Endothelial cell of umbilical vein (primary cell): ENCODE measurements around the gene SLC25A17. TPM values are rescaled to one million over a fixed set of nuclear protein-coding genes. Genes with fewer than 3 reads are reported as not detected.

Source experiments
- BruUV-seq: library from RNA; stranded (reverse); fragments of 400-500 nt; replicated peaks from 2 replicates; lab custom pipeline; 2021; lab: Mats Ljungman, UMichigan
- CTCF ChIA-PET: fragments of 300-600, 350-600 bp; sonication (Branson Sonifier 250); formaldehyde crosslinking; loops from one replicate; lab custom pipeline; 2021; ENCODE audit warnings: antibody characterized with exemption, inconsistent platforms; lab: Charles Lee
- POLR2A ChIA-PET: fragments of 300-600, 350-600 bp; sonication (Branson Sonifier 250); formaldehyde crosslinking; loops from one replicate; lab custom pipeline; 2021; ENCODE audit warnings: antibody characterized with exemption, inconsistent platforms; lab: Charles Lee
- DNase-seq: peaks from one replicate; pipeline ENCODE4 v3.0.0-alpha.2; 2011; ENCODE audit warnings: low read depth, low spot score
- FAIRE-seq: peaks from 2 replicates; lab custom pipeline; 2011; peaks lifted over from hg19 to GRCh38; lab: Jason Lieb, UNC
- H2AFZ ChIP-seq: 2 replicates; pipeline ENCODE4 v1.6.0; 2012; ENCODE audit warnings: low read depth, low read length, control low read depth, inconsistent platforms
- H3K27ac ChIP-seq: 2 replicates; pipeline ENCODE4 v1.5.1; 2011; ENCODE audit warnings: low read depth, mild to moderate bottlenecking, control low read depth, low read length, moderate library complexity; ENCODE audit not compliant: insufficient read depth
- H3K27me3 ChIP-seq, 2 experiments: 2 replicates each; pipeline versions ENCODE4 v1.6.0 to v1.6.1; 2011; ENCODE audit warnings: low read length in 2 of 2, mixed read lengths in 1 of 2; ENCODE audit not compliant: control insufficient read depth in 2 of 2, insufficient read depth in 2 of 2
- H3K36me3 ChIP-seq, 2 experiments: 2 replicates in 1 of 2; 3 replicates in 1 of 2; pipeline ENCODE4 v1.5.1; 2011; ENCODE audit warnings: low read length in 2 of 2, mild to moderate bottlenecking in 1 of 2, moderate library complexity in 1 of 2; ENCODE audit not compliant: control insufficient read depth in 2 of 2, insufficient read depth in 2 of 2; ENCODE audit errors: extremely low read depth in 1 of 2
- H3K4me1 ChIP-seq: 3 replicates; pipeline ENCODE4 v1.5.1; 2011; ENCODE audit warnings: mild to moderate bottlenecking, low read length; ENCODE audit not compliant: control insufficient read depth, insufficient read depth; ENCODE audit errors: extremely low read depth
- H3K4me2 ChIP-seq: 2 replicates; pipeline ENCODE4 v1.6.1; 2011; ENCODE audit warnings: low read length, control low read depth, mixed read lengths; ENCODE audit not compliant: insufficient read depth
- H3K4me3 ChIP-seq, 3 experiments: fragments of 200-600 bp in 1 of 3; sonication (generic), shearing (Covaris generic) in 1 of 3; replicated peaks in 1 of 3; 2 replicates each; pipeline ENCODE4 v1.5.1; 2011 to 2016; ENCODE audit warnings: control low read depth in 3 of 3, low read length in 3 of 3, mild to moderate bottlenecking in 2 of 3, inconsistent platforms in 1 of 3, low read depth in 1 of 3, moderate library complexity in 1 of 3; ENCODE audit not compliant: insufficient read depth in 1 of 3
- H3K79me2 ChIP-seq: 2 replicates; pipeline ENCODE4 v1.6.0; 2012; ENCODE audit warnings: low read length, inconsistent platforms; ENCODE audit not compliant: control insufficient read depth, insufficient read depth
- H3K9ac ChIP-seq: replicated peaks from 2 replicates; pipeline ENCODE3; 2011; ENCODE audit warnings: low read length, control low read depth; ENCODE audit not compliant: insufficient read depth; ENCODE audit errors: extremely low read depth
- H3K9me1 ChIP-seq: replicated peaks from 3 replicates; pipeline ENCODE4 v1.6.0; 2011; ENCODE audit warnings: mild to moderate bottlenecking, low read length; ENCODE audit not compliant: control insufficient read depth, insufficient read depth; ENCODE audit errors: extremely low read depth
- H3K9me3 ChIP-seq: replicated peaks from 2 replicates; pipeline ENCODE4 v1.5.1; 2012; ENCODE audit warnings: low read length, inconsistent platforms; ENCODE audit not compliant: control insufficient read depth, insufficient read depth
- H4K20me1 ChIP-seq: replicated peaks from 2 replicates; pipeline ENCODE3; 2011; ENCODE audit warnings: mild to moderate bottlenecking, low read length; ENCODE audit not compliant: control insufficient read depth, insufficient read depth; ENCODE audit errors: extremely low read depth
- EZH2 ChIP-seq: IDR thresholded peaks from 2 replicates; pipeline ENCODE4 v1.6.1; 2012; ENCODE audit warnings: borderline replicate concordance, low read depth, mild to moderate bottlenecking, moderate library complexity, low read length, inconsistent platforms; ENCODE audit not compliant: severe bottlenecking
- FOS ChIP-seq: IDR thresholded peaks from 2 replicates; pipeline ENCODE4 v1.6.1; 2011; ENCODE audit warnings: mild to moderate bottlenecking, low read length, moderate library complexity, borderline replicate concordance; ENCODE audit not compliant: insufficient read depth
- GATA2 ChIP-seq: IDR thresholded peaks from 2 replicates; pipeline ENCODE4 v1.7.0; 2011; ENCODE audit warnings: low read depth, mild to moderate bottlenecking, moderate library complexity, mixed read lengths, low read length; ENCODE audit not compliant: insufficient read length, insufficient read depth
- JUN ChIP-seq: IDR thresholded peaks from 2 replicates; pipeline ENCODE4 v1.6.1; 2011; ENCODE audit warnings: borderline replicate concordance, low read depth; ENCODE audit not compliant: insufficient read length, insufficient read depth
- MYC ChIP-seq: IDR thresholded peaks from one replicate; pipeline ENCODE4 v1.6.1; 2011; ENCODE audit warnings: mild to moderate bottlenecking, low read depth, low read length
- POLR2A ChIP-seq: IDR thresholded peaks from 2 replicates; pipeline ENCODE4 v1.6.1; 2012; ENCODE audit warnings: low read depth, mild to moderate bottlenecking, control low read depth, low read length
- POLR2AphosphoS5 ChIP-seq: IDR thresholded peaks from 2 replicates; pipeline ENCODE4 v1.6.1; 2012; ENCODE audit warnings: low read depth, mild to moderate bottlenecking, control low read depth, low read length, moderate library complexity; ENCODE audit not compliant: insufficient read depth
- dilution Hi-C: fragments of 300-500 bp; cut with MboI; formaldehyde crosslinking; loops from one replicate; pipeline ENCODE4 v1.15.0; 2019; ENCODE audit warnings: low sequenced_read_pairs; ENCODE audit not compliant: extremely low pct_ligation_motif_present
- intact Hi-C: fragments of 100-400 bp; cut with micrococcal nuclease; formaldehyde crosslinking; loops from one replicate; pipeline ENCODE4 v1.10.0; 2022
- polyA plus RNA-seq, 4 experiments: library from polyadenylated mRNA; depleted of rRNA in 3 of 4; stranded (reverse) in 3 of 4; unstranded in 1 of 4; fragments of >200 nt; gene quantifications; 2 replicates each; pipeline versions ENCODE4 v1.2.1 to v1.2.3, GENCODE V29; 2011 to 2012; ENCODE audit warnings: missing spikeins in 1 of 4
- total RNA-seq: library from RNA; stranded (reverse); gene quantifications from 2 replicates; pipeline ENCODE4 v1.2.3, GENCODE V29; 2021
- TF ChIP-seq, protein P1 (sequence below), 2 donors: IDR thresholded peaks; 1 replicate in 1 of 2; 2 replicates in 1 of 2; pipeline ENCODE4 v1.5.1; 2011; ENCODE audit warnings: low read length in 2 of 2, mild to moderate bottlenecking in 2 of 2, moderate library complexity in 2 of 2, control low read depth in 1 of 2, inconsistent platforms in 1 of 2, low read depth in 1 of 2; ENCODE audit not compliant: insufficient read depth in 1 of 2; ENCODE audit errors: extremely low read depth in 1 of 2
- TF ChIP-seq, protein P2 (sequence below): IDR thresholded peaks from 2 replicates; pipeline ENCODE4 v1.6.1; 2011; ENCODE audit not compliant: insufficient read depth, insufficient read length

Gene SLC25A17
- total and polyA plus RNA-seq, 2 donors (not counting 3 experiments of a cell fraction or from before 2014, with no cell fraction given), result 12.2 to 25.8 TPM

DNA sequence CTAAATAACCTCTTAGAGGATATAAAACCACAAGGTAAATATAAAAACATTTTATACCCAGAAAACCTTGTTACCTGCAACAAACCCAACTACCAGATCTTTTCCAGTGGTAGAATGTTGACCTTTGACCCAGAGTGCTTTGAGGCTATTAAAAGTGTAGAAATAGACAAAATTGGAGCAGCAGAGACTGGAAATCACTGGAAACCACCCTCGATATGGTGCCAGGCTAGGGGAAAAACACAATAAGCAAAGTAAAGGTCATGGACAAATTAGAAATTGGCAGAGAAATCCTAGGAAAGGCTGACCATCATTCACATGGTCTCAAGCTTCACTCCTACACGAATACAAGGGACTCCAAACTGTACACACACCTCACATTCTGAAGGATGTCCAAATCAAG, 26.7 kb downstream of the SLC25A17 start:
- H3K79me2 ChIP-seq, result no peaks in the 10 kb centered on the region
- ChIA-PET POLR2A (no interaction called here), CTCF (interaction anchor here (1.9 kb wide), 1 partner anchor 9 kb away, joined by 6 read pairs; no protein-coding TSS in a partner anchor)
- no peak for DNase-seq
- H2AFZ ChIP-seq, result no peak overlapping the region
- dilution Hi-C loops, result no loop called here
- no peaks in the 10 kb centered on the region for H3K9me1 ChIP-seq
- no peaks in the 10 kb centered on the region for H4K20me1 ChIP-seq
- no TSS peak for BruUV-seq
- H3K27me3 ChIP-seq, result no peaks in the 10 kb centered on the region
- no peak overlapping the region for H3K27ac ChIP-seq
- H3K4me2 ChIP-seq, result no peak overlapping the region
- H3K9me3 ChIP-seq, result no peaks in the 10 kb centered on the region
- peaks cover 15% of the 10 kb centered on the region for H3K4me1 ChIP-seq
- intact Hi-C loops, result no loop called here
- H3K4me3 ChIP-seq, result no peak overlapping the region
- H3K36me3 ChIP-seq, result peaks cover 1 to 8% of the 10 kb centered on the region in 2 experiments
- no peak for FAIRE-seq
- TF ChIP-seq POLR2AphosphoS5 (no peak), FOS (no peak), GATA2 (no peak), EZH2 (no peak), POLR2A (no peak), JUN (no peak), MYC (no peak)
- TF ChIP-seq, protein P1, sequence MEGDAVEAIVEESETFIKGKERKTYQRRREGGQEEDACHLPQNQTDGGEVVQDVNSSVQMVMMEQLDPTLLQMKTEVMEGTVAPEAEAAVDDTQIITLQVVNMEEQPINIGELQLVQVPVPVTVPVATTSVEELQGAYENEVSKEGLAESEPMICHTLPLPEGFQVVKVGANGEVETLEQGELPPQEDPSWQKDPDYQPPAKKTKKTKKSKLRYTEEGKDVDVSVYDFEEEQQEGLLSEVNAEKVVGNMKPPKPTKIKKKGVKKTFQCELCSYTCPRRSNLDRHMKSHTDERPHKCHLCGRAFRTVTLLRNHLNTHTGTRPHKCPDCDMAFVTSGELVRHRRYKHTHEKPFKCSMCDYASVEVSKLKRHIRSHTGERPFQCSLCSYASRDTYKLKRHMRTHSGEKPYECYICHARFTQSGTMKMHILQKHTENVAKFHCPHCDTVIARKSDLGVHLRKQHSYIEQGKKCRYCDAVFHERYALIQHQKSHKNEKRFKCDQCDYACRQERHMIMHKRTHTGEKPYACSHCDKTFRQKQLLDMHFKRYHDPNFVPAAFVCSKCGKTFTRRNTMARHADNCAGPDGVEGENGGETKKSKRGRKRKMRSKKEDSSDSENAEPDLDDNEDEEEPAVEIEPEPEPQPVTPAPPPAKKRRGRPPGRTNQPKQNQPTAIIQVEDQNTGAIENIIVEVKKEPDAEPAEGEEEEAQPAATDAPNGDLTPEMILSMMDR (IDR thresholded peaks at IDR 0.05; ENCODE audit: extremely low read depth in 1 of 2, insufficient read depth in 1 of 2, low read depth in 1 of 2, low read length in 2 of 2), result no peak
- TF ChIP-seq, protein P2, sequence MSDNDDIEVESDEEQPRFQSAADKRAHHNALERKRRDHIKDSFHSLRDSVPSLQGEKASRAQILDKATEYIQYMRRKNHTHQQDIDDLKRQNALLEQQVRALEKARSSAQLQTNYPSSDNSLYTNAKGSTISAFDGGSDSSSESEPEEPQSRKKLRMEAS, result no peak
- no peak overlapping the region for H3K9ac ChIP-seq
